ENCODE measurements around the gene SCUBE3.

The SCUBE3 gene

GRCh38 chr6:35267446-35267845 lies 53.7 kb downstream of the SCUBE3 start:
- DNase-seq (ENCODE audit: low read depth): no peak
- TF ChIP-seq CTCF (IDR thresholded peaks at IDR 0.05; ENCODE audit: control insufficient read depth, insufficient read depth, low read depth, low read length, missing control alignments): no peak
- H3K4me3 ChIP-seq (ENCODE audit: control insufficient read depth, low read depth, low read length): no peak overlapping the region

GRCh38 chr6:35267897-35268296 lies 54.1 kb downstream of the SCUBE3 start:
- no peak for DNase-seq (ENCODE audit: low read depth)
- no peak for TF ChIP-seq CTCF (IDR thresholded peaks at IDR 0.05; ENCODE audit: control insufficient read depth, insufficient read depth, low read depth, low read length, missing control alignments)
- H3K4me3 ChIP-seq (ENCODE audit: control insufficient read depth, low read depth, low read length): no peak overlapping the region

DNA sequence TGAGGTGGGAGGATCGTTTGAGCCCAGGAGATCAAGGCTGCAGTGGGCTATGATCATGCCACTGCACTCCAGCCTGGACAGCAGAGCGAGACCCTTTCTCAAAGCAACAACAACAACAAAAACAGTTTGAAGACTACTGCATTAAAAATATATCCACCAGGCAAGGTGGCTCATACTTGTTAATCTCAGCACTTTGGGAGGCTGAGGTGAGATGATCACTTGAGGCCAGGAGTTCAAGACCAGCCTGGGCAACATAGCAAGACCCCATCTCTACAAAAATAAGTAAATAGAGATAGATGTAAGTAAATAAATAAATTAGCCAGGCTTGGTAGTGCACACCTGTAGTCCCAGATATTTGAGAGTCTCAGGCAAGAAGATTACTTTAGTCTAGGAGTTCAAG lies 58.2 kb downstream of the SCUBE3 start:
- H3K4me3 ChIP-seq (ENCODE audit: control insufficient read depth, low read depth, low read length): no peak overlapping the region
- no peak for DNase-seq (ENCODE audit: low read depth)
- TF ChIP-seq CTCF (IDR thresholded peaks at IDR 0.05; ENCODE audit: control insufficient read depth, insufficient read depth, low read depth, low read length, missing control alignments): no peak

GRCh38 chr6:35273822-35274559 lies 60.2 kb downstream of the SCUBE3 start:
- H3K4me3 ChIP-seq (ENCODE audit: control insufficient read depth, low read depth, low read length): no peak overlapping the region
- no peak for TF ChIP-seq CTCF (IDR thresholded peaks at IDR 0.05; ENCODE audit: control insufficient read depth, insufficient read depth, low read depth, low read length, missing control alignments)
- DNase-seq (ENCODE audit: low read depth): no peak

GRCh38 chr6:35275744-35276260 lies 62.0 kb downstream of the SCUBE3 start:
- TF ChIP-seq CTCF (IDR thresholded peaks at IDR 0.05; ENCODE audit: control insufficient read depth, insufficient read depth, low read depth, low read length, missing control alignments): no peak
- DNase-seq (ENCODE audit: low read depth): no peak
- H3K4me3 ChIP-seq (ENCODE audit: control insufficient read depth, low read depth, low read length): no peak overlapping the region

DNA sequence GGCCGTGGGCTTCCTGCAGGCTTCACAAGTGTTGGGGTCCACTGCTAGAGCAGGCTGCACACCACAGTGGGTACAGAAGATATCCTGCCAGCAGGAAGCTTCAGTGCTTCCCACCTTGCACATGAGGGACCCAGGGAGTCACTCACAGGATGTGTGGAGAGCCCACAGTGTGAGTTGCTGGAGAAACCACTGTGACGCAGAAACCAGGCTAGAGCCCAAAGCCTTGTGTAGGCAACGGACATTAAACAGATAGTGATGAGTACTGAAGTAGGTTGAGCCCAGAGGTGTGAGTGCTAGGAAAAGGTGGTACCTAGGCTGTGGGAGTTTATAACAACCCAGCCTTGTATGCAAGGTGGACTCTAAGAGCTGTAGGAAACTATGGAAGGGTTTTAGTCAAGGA lies 65.0 kb downstream of the SCUBE3 start:
- no peak overlapping the region for H3K4me3 ChIP-seq (ENCODE audit: control insufficient read depth, low read depth, low read length)
- no peak for TF ChIP-seq CTCF (IDR thresholded peaks at IDR 0.05; ENCODE audit: control insufficient read depth, insufficient read depth, low read depth, low read length, missing control alignments)
- DNase-seq (ENCODE audit: low read depth): no peak

Measured in AG09309 (cell line).